H1 (cell line): ENCODE data around the gene TBC1D25. TPM values are rescaled to one million over a fixed set of nuclear protein-coding genes. Genes with fewer than 3 reads are reported as not detected.

ENCODE experiments used
- CTCF ChIA-PET: fragments of 300-600 bp; sonication (Branson Sonifier 250); formaldehyde crosslinking; loops from one replicate; lab custom pipeline; 2021; ENCODE audit not compliant: partially characterized antibody; lab: Charles Lee
- POLR2A ChIA-PET: fragments of 300-600 bp; sonication (Branson Sonifier 250); formaldehyde crosslinking; loops from one replicate; lab custom pipeline; 2021; ENCODE audit warnings: inconsistent platforms; ENCODE audit not compliant: partially characterized antibody; lab: Charles Lee
- DNase-seq, 2 experiments: peaks; one replicate each; pipeline versions ENCODE4 v3.0.0 to v3.0.0-alpha.2; 2010 to 2022; ENCODE audit warnings: low spot score in 2 of 2, low read depth in 1 of 2, mixed read lengths in 1 of 2
- FAIRE-seq: peaks from 2 replicates; lab custom pipeline; 2011; peaks lifted over from hg19 to GRCh38; lab: Jason Lieb, UNC
- H2AFZ ChIP-seq: 2 replicates; pipeline ENCODE4 v1.8.1; 2012; ENCODE audit warnings: low read length, inconsistent platforms
- H2AK5ac ChIP-seq: 2 replicates; pipeline ENCODE4 v1.6.1; 2013; ENCODE audit warnings: low read depth, low read length
- H2BK120ac ChIP-seq: replicated peaks from 2 replicates; pipeline ENCODE3; 2013; ENCODE audit warnings: low read depth, low read length, inconsistent platforms
- H2BK12ac ChIP-seq: 2 replicates; pipeline ENCODE4 v1.6.1; 2013; ENCODE audit warnings: low read depth, low read length
- H2BK15ac ChIP-seq: 2 replicates; pipeline ENCODE4 v1.6.1; 2013; ENCODE audit warnings: low read length
- H2BK20ac ChIP-seq: 2 replicates; pipeline ENCODE4 v1.6.1; 2013; ENCODE audit warnings: low read length
- H2BK5ac ChIP-seq: 2 replicates; pipeline ENCODE4 v1.6.1; 2013; ENCODE audit warnings: low read depth, low read length
- H3K14ac ChIP-seq: 2 replicates; pipeline ENCODE4 v1.6.1; 2013; ENCODE audit warnings: inconsistent platforms; ENCODE audit not compliant: insufficient read length
- H3K18ac ChIP-seq: 2 replicates; pipeline ENCODE4 v1.6.1; 2013; ENCODE audit warnings: low read length; ENCODE audit errors: extremely low read depth
- H3K23ac ChIP-seq: 2 replicates; pipeline ENCODE4 v1.6.1; 2013; ENCODE audit warnings: inconsistent platforms; ENCODE audit not compliant: insufficient read length
- H3K23me2 ChIP-seq: 2 replicates; pipeline ENCODE4 v1.6.1; 2013; ENCODE audit warnings: low read depth, low read length
- H3K27ac ChIP-seq: 2 replicates; pipeline ENCODE4 v1.6.1; 2011; ENCODE audit warnings: low read depth, low read length, inconsistent platforms
- H3K27me3 ChIP-seq, 4 experiments: replicated peaks in 1 of 4; 1 replicate in 1 of 4; 2 replicates in 3 of 4; pipeline versions ENCODE4 v1.6.1 to v1.8.1; 2011 to 2013; ENCODE audit warnings: low read length in 3 of 4, mild to moderate bottlenecking in 3 of 4, inconsistent platforms in 2 of 4, mixed read lengths in 2 of 4, moderate library complexity in 1 of 4; ENCODE audit not compliant: control insufficient read depth in 3 of 4, insufficient read depth in 3 of 4; ENCODE audit errors: extremely low read depth in 1 of 4
- H3K36me3 ChIP-seq, 4 experiments: 2 replicates each; pipeline versions ENCODE4 v1.6.1 to v1.8.1; 2011 to 2013; ENCODE audit warnings: mild to moderate bottlenecking in 4 of 4, low read length in 3 of 4, moderate library complexity in 2 of 4, control low read depth in 1 of 4, inconsistent platforms in 1 of 4; ENCODE audit not compliant: insufficient read depth in 4 of 4, control insufficient read depth in 2 of 4
- H3K4ac ChIP-seq: replicated peaks from 2 replicates; pipeline ENCODE3; 2013; ENCODE audit warnings: low read length, low read depth, mixed read lengths, inconsistent platforms; ENCODE audit not compliant: insufficient read length
- H3K4me1 ChIP-seq, 4 experiments: replicated peaks in 1 of 4; 1 replicate in 1 of 4; 2 replicates in 3 of 4; pipeline versions ENCODE4 v1.6.1 to v1.8.1; 2011 to 2013; ENCODE audit warnings: low read length in 3 of 4, inconsistent platforms in 2 of 4, mixed read lengths in 1 of 4; ENCODE audit not compliant: insufficient read depth in 4 of 4, control insufficient read depth in 3 of 4
- H3K4me2 ChIP-seq, 2 experiments: 2 replicates each; pipeline versions ENCODE4 v1.6.1 to v1.8.1; 2011 to 2013; ENCODE audit warnings: low read depth in 2 of 2, low read length in 2 of 2, control low read depth in 1 of 2, inconsistent platforms in 1 of 2, mild to moderate bottlenecking in 1 of 2; ENCODE audit not compliant: insufficient read depth in 1 of 2
- H3K4me3 ChIP-seq, 4 experiments: fragments of 200-600, 300-600 bp in 1 of 4; sonication (generic), shearing (Covaris generic), sonication (Bioruptor Twin) in 1 of 4; 2 replicates each; pipeline versions ENCODE4 v1.5.1 to v1.8.1; 2011 to 2016; ENCODE audit warnings: low read length in 4 of 4, low read depth in 3 of 4, control low read depth in 2 of 4, inconsistent platforms in 2 of 4, mild to moderate bottlenecking in 2 of 4, mixed read lengths in 1 of 4, moderate library complexity in 1 of 4; ENCODE audit not compliant: insufficient read depth in 2 of 4; ENCODE audit errors: extremely low read depth in 1 of 4
- H3K56ac ChIP-seq: replicated peaks from 2 replicates; pipeline ENCODE3; 2013; ENCODE audit warnings: low read depth, mild to moderate bottlenecking, mixed read lengths, low read length, inconsistent platforms; ENCODE audit not compliant: insufficient read length
- H3K79me1 ChIP-seq: 2 replicates; pipeline ENCODE4 v1.6.1; 2013; ENCODE audit warnings: low read depth, low read length, control low read depth
- H3K79me2 ChIP-seq, 2 experiments: 2 replicates each; pipeline versions ENCODE4 v1.6.1 to v1.8.1; 2012 to 2013; ENCODE audit warnings: low read length in 2 of 2, mild to moderate bottlenecking in 2 of 2, inconsistent platforms in 1 of 2; ENCODE audit not compliant: insufficient read depth in 2 of 2, control insufficient read depth in 1 of 2
- H3K9ac ChIP-seq, 4 experiments: replicated peaks in 1 of 4; 1 replicate in 1 of 4; 2 replicates in 3 of 4; pipeline versions ENCODE4 v1.6.1 to v1.8.1; 2011 to 2013; ENCODE audit warnings: low read depth in 3 of 4, low read length in 3 of 4, control low read depth in 2 of 4, mild to moderate bottlenecking in 2 of 4, moderate library complexity in 2 of 4, inconsistent platforms in 1 of 4; ENCODE audit errors: extremely low read depth in 1 of 4
- H3K9me3 ChIP-seq, 2 experiments: 2 replicates each; pipeline versions ENCODE4 v1.6.1 to v1.8.1; 2012 to 2013; ENCODE audit warnings: mild to moderate bottlenecking in 2 of 2, moderate library complexity in 2 of 2, control low read depth in 1 of 2, inconsistent platforms in 1 of 2, low read depth in 1 of 2, low read length in 1 of 2, mixed read lengths in 1 of 2; ENCODE audit not compliant: insufficient read depth in 2 of 2
- H4K20me1 ChIP-seq, 2 experiments: replicated peaks in 1 of 2; 2 replicates each; pipeline versions ENCODE3 to v1.8.1; 2011 to 2013; ENCODE audit warnings: inconsistent platforms in 2 of 2, low read length in 2 of 2, mild to moderate bottlenecking in 1 of 2; ENCODE audit not compliant: insufficient read depth in 2 of 2, control insufficient read depth in 1 of 2
- H4K5ac ChIP-seq: 2 replicates; pipeline ENCODE4 v1.6.1; 2013; ENCODE audit warnings: low read length, low read depth, mixed read lengths, inconsistent platforms; ENCODE audit not compliant: insufficient read length
- H4K8ac ChIP-seq: 2 replicates; pipeline ENCODE4 v1.8.0; 2013; ENCODE audit warnings: mild to moderate bottlenecking, moderate library complexity, low read length, inconsistent platforms; ENCODE audit not compliant: insufficient read depth; ENCODE audit errors: extremely low read depth
- H4K91ac ChIP-seq: replicated peaks from 2 replicates; pipeline ENCODE3; 2013; ENCODE audit warnings: low read length, mixed read lengths, inconsistent platforms; ENCODE audit not compliant: insufficient read length
- ASH2L ChIP-seq: fragments of 200-600, 300-600 bp; sonication (generic); IDR thresholded peaks from one replicate; pipeline ENCODE4 v1.7.1; 2017; ENCODE audit warnings: low read length
- CEBPB ChIP-seq: IDR thresholded peaks from 2 replicates; pipeline ENCODE4 v1.6.1; 2012; ENCODE audit warnings: low read depth, low read length
- CHD1 ChIP-seq: IDR thresholded peaks from 2 replicates; pipeline ENCODE4 v1.6.1; 2012; ENCODE audit warnings: low read depth, low read length, improper control_type of control experiment
- FOSL1 ChIP-seq: IDR thresholded peaks from 2 replicates; pipeline ENCODE4 v1.6.1; 2011; ENCODE audit warnings: mild to moderate bottlenecking, low read depth, low read length, moderate library complexity; ENCODE audit not compliant: insufficient read depth
- GABPA ChIP-seq: IDR thresholded peaks from 2 replicates; pipeline ENCODE4 v1.6.1; 2011; ENCODE audit warnings: mild to moderate bottlenecking, low read length, moderate library complexity, borderline replicate concordance; ENCODE audit not compliant: insufficient read depth
- POLR2A ChIP-seq, 2 experiments: IDR thresholded peaks; 1 replicate in 1 of 2; 2 replicates in 1 of 2; pipeline ENCODE4 v1.6.1; 2011; ENCODE audit warnings: low read depth in 2 of 2, low read length in 2 of 2, mild to moderate bottlenecking in 2 of 2; ENCODE audit errors: control extremely low read depth in 1 of 2
- SP4 ChIP-seq: IDR thresholded peaks from 2 replicates; pipeline ENCODE4 v1.6.1; 2012; ENCODE audit warnings: low read length, inconsistent platforms
- SUZ12 ChIP-seq: fragments of 200-600 bp; sonication (generic); IDR thresholded peaks from 2 replicates; pipeline ENCODE4 v1.6.1; 2012; ENCODE audit warnings: mild to moderate bottlenecking, inconsistent platforms, low read length, moderate library complexity, mixed read lengths
- TAF7 ChIP-seq: optimal IDR thresholded peaks from 2 replicates; pipeline ENCODE3; 2011; ENCODE audit warnings: low read depth, mild to moderate bottlenecking, inconsistent platforms, low read length, moderate library complexity, borderline replicate concordance
- WGBS, 2 experiments: shearing (Covaris generic) in 1 of 2; methylation state at CpG; one replicate each; pipeline versions ENCODE4 v1.1.6 to v1.1.7; 2013 to 2015; ENCODE audit warnings: low lambda C conversion rate in 2 of 2, mixed read lengths in 2 of 2, inconsistent platforms in 1 of 2, low coverage in 1 of 2, missing lambda C conversion rate in 1 of 2; ENCODE audit not compliant: insufficient replicate concordance in 2 of 2, insufficient coverage in 1 of 2, insufficient read length in 1 of 2; ENCODE audit errors: extremely low coverage in 1 of 2, missing lambda C conversion rate in 1 of 2; 5-methylcytosine and 5-hydroxymethylcytosine counted together
- polyA plus RNA-seq, 7 experiments: library from polyadenylated mRNA; depleted of rRNA in 3 of 7; stranded (reverse) in 5 of 7; unstranded in 2 of 7; fragments of >200 nt in 5 of 7; fragments of 200-250 nt in 2 of 7; gene quantifications; 1 replicate in 5 of 7; 2 replicates in 1 of 7; 4 replicates in 1 of 7; pipeline versions ENCODE4 v1.2.1 to v1.2.3, GENCODE V29; 2011 to 2013; ENCODE audit warnings: missing spikeins in 2 of 7, mixed read lengths in 2 of 7
- total RNA-seq: library from RNA; stranded (reverse); fragmentation: NEBNext Ultra II Directional; extraction: Animal tissue kit (Norgen Biotek cat#: 25700); gene quantifications from 2 replicates; pipeline ENCODE4 v1.2.1, GENCODE V29; 2021
- TF ChIP-seq, protein P1 (sequence below): IDR thresholded peaks from 2 replicates; pipeline ENCODE4 v1.6.1; 2011; ENCODE audit warnings: low read depth, mild to moderate bottlenecking, low read length; ENCODE audit not compliant: insufficient read depth

The TBC1D25 gene
- total and polyA plus RNA-seq, 2 of the 8 experiments (the other 6 are each of a cell fraction or from before 2014, with no cell fraction given), result 6.5 to 6.8 TPM

DNA sequence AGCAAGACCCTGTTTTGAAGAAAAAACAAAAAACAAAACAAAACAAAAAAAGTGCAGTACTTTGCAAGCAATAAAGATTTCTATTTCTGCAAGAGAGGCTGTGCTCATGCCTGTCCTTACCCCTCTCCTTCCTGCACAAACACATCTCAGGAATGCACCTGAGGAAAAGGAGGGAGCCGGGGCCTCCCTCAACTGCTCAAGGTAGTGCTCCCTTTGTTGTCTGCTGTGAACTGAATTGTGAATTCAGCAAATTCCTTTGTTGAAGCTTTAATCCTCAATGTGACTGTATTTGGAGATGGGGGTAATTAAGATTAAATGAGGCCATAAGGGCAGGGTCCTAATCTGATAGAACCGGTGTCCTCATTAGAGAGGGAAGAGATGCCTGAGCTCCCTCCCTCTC lies 49.6 kb upstream of the TBC1D25 start:
- no peak overlapping the region for H2BK5ac ChIP-seq
- no peak overlapping the region for H2BK120ac ChIP-seq
- no peak overlapping the region for H3K56ac ChIP-seq
- no peaks in the 10 kb centered on the region for H3K79me2 ChIP-seq
- POLR2A ChIA-PET, result interaction anchor here (1.6 kb wide), 1 partner anchor 16 kb away, joined by 4 read pairs; no protein-coding TSS in a partner anchor
- H3K27me3 ChIP-seq, result no peaks in the 10 kb centered on the region
- no peaks in the 10 kb centered on the region for H3K79me1 ChIP-seq
- H2BK15ac ChIP-seq, result no peak overlapping the region
- no peak overlapping the region for H3K9ac ChIP-seq
- TF ChIP-seq, protein P1, sequence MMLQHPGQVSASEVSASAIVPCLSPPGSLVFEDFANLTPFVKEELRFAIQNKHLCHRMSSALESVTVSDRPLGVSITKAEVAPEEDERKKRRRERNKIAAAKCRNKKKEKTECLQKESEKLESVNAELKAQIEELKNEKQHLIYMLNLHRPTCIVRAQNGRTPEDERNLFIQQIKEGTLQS, result no peak
- TF ChIP-seq POLR2A (IDR thresholded peaks at IDR 0.05; ENCODE audit: control extremely low read depth in 1 of 2, low read depth in 2 of 2, low read length in 2 of 2) (no peak), ASH2L (no peak), GABPA (no peak), FOSL1 (no peak), TAF7 (no peak), CEBPB (no peak), SUZ12 (no peak), CHD1 (no peak), SP4 (no peak)
- TF ChIP-seq, all 59 proteins: peak for 0
- Histone ChIP-seq H3K4ac (no peak overlapping the region), H2AFZ (no peak overlapping the region), H3K9me3 (no peaks in the 10 kb centered on the region), H2BK12ac (no peak overlapping the region), H2AK5ac (no peak overlapping the region), H4K8ac (no peak overlapping the region), H4K20me1 (no peaks in the 10 kb centered on the region), H2BK20ac (no peak overlapping the region), H3K27ac (no peak overlapping the region), H3K4me1 (no peaks in the 10 kb centered on the region; a peak in 1 of 7 replicates), H3K14ac (no peak overlapping the region), H3K18ac (no peak overlapping the region), H3K4me3 (no peak overlapping the region), H4K91ac (no peak overlapping the region), H3K36me3 (peaks cover 0 to 3% (median 0%) of the 10 kb centered on the region in 4 experiments; a peak in 2 of 8 replicates), H3K23me2 (no peaks in the 10 kb centered on the region), H3K23ac (no peak overlapping the region), H3K4me2 (no peak overlapping the region), H4K5ac (no peak overlapping the region)
- CTCF ChIA-PET, result no interaction called here
- 100% methylated on average over 1 of the region's 2 CpGs; no CpG with 5 or more reads in 1 of the 2 experiments for WGBS, 2 experiments
- DNase-seq, result no peak
- no peak for FAIRE-seq
